Cardiac fibroblast (primary cell): Measurements from ENCODE around the gene CFAP97D2.

Source experiments
- DNase-seq, 2 donors: peaks; one replicate each; pipeline versions ENCODE4 v3.0.0 to v3.0.0-alpha.2; 2010; ENCODE audit warnings: low read depth in 2 of 2
- H3K4me3 ChIP-seq, 2 donors: replicated peaks in 1 of 2; 1 replicate in 1 of 2; 2 replicates in 1 of 2; pipeline ENCODE4 v1.5.1; 2011; ENCODE audit warnings: low read depth in 2 of 2, low read length in 2 of 2, mild to moderate bottlenecking in 2 of 2, moderate library complexity in 1 of 2
- TF ChIP-seq, protein P1 (sequence below): IDR thresholded peaks from one replicate; pipeline ENCODE4 v1.5.1; 2011; ENCODE audit warnings: low read depth, mild to moderate bottlenecking, low read length, inconsistent platforms

Gene CFAP97D2

GRCh38 chr13:114134111-114134943, 44.7 kb upstream of the CFAP97D2 start:
- DNase-seq, result no peak
- TF ChIP-seq, protein P1, sequence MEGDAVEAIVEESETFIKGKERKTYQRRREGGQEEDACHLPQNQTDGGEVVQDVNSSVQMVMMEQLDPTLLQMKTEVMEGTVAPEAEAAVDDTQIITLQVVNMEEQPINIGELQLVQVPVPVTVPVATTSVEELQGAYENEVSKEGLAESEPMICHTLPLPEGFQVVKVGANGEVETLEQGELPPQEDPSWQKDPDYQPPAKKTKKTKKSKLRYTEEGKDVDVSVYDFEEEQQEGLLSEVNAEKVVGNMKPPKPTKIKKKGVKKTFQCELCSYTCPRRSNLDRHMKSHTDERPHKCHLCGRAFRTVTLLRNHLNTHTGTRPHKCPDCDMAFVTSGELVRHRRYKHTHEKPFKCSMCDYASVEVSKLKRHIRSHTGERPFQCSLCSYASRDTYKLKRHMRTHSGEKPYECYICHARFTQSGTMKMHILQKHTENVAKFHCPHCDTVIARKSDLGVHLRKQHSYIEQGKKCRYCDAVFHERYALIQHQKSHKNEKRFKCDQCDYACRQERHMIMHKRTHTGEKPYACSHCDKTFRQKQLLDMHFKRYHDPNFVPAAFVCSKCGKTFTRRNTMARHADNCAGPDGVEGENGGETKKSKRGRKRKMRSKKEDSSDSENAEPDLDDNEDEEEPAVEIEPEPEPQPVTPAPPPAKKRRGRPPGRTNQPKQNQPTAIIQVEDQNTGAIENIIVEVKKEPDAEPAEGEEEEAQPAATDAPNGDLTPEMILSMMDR, result no peak
- no peak overlapping the region for H3K4me3 ChIP-seq

DNA sequence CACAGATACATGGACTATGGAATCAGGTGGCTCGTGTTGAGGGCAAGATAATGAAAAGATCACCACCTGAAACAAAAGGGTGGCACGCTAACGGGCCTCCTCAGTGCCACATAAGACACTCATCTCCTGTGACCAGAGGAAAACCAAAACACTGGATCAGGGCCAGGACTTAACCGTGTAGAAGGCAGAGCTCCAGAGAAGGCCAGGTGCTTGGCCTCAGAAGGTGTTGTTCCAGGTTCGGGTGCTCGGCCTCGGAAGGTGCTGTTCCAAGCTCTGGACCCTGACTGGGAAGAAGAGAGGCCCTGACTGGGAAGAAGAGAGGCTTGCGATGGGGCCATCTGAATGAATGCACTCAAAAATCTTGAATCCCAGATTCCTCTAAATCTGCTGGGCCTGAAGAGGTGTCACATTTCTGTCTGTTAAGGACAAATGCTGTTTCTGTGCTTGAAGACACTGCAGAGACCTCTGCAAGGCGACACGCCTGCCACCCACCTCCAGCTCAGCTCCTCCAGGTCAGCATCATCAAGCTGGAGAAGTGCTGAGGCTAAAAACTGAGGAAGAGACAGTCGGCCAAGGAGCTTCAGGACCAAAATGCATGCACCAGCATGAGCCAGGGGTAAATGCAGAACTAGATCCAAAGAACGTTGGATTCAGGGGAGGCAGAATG, 44.0 kb upstream of the CFAP97D2 start:
- no peak for DNase-seq
- TF ChIP-seq, protein P1, result no peak
- H3K4me3 ChIP-seq, result no peak overlapping the region

DNA sequence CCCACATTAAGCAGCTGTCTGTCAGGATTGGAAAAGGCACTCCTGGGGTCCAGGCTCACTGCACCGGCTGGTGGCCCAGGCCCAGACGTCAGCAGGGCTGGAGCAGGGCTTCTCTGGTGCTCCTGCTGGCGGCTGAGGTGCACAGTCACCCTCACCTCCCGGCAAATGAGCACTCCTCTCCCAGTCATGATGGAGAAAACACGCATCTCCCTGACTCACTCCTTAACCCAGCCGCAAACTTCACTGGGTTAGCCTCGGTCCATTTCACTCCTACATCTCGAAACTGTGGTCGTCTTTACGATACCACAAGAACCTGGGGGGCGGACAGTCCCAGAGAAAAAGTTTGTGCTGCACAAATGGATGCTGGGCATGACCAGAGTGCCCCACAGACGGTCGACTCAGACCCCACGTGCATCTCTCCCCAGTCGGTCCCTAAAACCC, 43.3 kb upstream of the CFAP97D2 start:
- no peak for DNase-seq
- no peak overlapping the region for H3K4me3 ChIP-seq
- TF ChIP-seq, protein P1, result no peak

- TF ChIP-seq, protein P1, result no peak
- no peak overlapping the region for H3K4me3 ChIP-seq
- no peak for DNase-seq
Observed at GRCh38 chr13:114136576-114136975, 42.5 kb upstream of the CFAP97D2 start.

DNA sequence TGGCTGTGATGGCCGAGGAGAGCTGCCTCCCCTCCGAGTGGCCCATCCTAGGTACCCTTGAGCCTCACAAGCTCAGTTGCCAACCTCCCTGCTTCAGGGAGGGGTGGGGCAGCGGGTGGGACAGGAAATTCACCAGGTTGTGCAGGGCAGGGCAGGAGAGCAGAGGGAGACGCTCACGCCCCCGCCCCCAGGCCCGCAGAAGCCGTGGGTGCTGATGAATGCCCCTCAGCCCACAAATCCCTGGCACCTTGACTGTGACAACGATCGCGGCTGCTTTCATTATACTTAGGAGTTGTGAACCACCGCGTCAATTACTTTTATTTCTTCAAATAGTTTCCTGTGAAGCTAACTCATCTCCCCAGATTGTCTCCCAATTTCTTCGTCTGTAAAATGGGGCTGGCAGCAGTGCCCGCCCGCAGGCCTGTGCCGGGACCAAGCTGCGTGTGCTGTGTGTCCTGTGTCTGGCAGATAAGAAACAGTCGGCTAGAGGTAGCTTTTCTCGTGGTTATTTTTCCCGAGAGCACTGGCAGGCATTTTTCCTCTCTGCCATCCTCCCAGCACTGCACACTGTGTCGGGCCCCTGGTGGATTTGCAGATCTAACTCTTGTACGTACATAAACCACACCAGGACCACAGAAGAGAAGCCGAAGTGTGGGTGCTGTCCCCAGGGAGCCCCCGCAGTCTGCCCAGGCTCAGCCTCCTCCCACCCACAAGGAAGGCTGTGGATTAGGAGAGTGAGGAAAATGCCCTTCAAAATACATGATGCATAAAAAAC, 38.7 kb upstream of the CFAP97D2 start:
- H3K4me3 ChIP-seq, result no peak overlapping the region
- TF ChIP-seq, protein P1, result no peak
- DNase-seq, result no peak

DNA sequence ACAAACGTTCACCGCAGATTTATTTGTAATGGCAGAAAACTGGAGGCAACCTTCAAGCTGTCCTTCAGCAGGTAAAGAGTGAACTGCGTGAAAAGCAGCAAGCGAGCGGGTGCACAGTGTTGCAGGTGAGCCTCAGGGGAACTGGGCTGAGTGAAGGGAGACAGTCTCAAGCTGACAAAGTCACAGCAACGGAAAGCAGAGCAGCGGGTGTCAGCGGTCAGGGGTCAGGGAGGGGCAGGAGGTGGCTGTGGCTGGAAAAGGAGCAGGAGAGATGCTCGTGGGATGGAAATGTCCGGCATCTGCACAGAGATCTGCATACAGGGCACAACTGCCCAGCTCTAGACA, 38.2 kb upstream of the CFAP97D2 start:
- DNase-seq, result no peak
- no peak overlapping the region for H3K4me3 ChIP-seq
- TF ChIP-seq, protein P1, result no peak
